IMR-90 (cell line): ENCODE results near the gene POLR3E. TPM values are rescaled to one million over a fixed set of nuclear protein-coding genes. Genes with fewer than 3 reads are reported as not detected.
A peak's percentile ranks its signal among the peaks of the same experiment; 100 is the strongest.

Experiments used
- ATAC-seq: fragments of 200-7000 bp; cut with Tn5 transposase; 2 replicates; pipeline ENCODE4 v1.9.1; 2020; ENCODE audit warnings: low read depth, mild to moderate bottlenecking, moderate library complexity
- BruUV-seq: library from RNA; stranded (reverse); fragments of 400-500 nt; replicated peaks from 2 replicates; lab custom pipeline; 2021; lab: Mats Ljungman, UMichigan
- CTCF ChIA-PET: fragments of 300-600 bp; formaldehyde crosslinking; extraction: SDS; loops from one replicate; lab custom pipeline; 2021; ENCODE audit warnings: antibody characterized with exemption; lab: Yijun Ruan, JAX
- POLR2A ChIA-PET: fragments of 300-600 bp; sonication (Branson Sonifier 250); formaldehyde crosslinking; loops from one replicate; lab custom pipeline; 2022; ENCODE audit warnings: antibody characterized with exemption; ENCODE audit not compliant: unreplicated experiment; lab: Charles Lee
- DNase-seq: peaks from one replicate; pipeline ENCODE4 v3.0.0; 2013
- H2AFZ ChIP-seq: replicated peaks from 2 replicates; pipeline ENCODE3; 2013; ENCODE audit warnings: low read length, mild to moderate bottlenecking; ENCODE audit not compliant: poor library complexity
- H2AK5ac ChIP-seq: 2 replicates; pipeline ENCODE4 v1.6.1; 2013; ENCODE audit warnings: low read depth, low read length, inconsistent platforms
- H2AK9ac ChIP-seq: replicated peaks from 2 replicates; pipeline ENCODE3; 2013; ENCODE audit warnings: mild to moderate bottlenecking, low read depth, low read length, moderate library complexity; ENCODE audit not compliant: poor library complexity
- H2BK120ac ChIP-seq: 2 replicates; pipeline ENCODE4 v1.6.1; 2013; ENCODE audit warnings: low read depth, low read length, inconsistent platforms
- H2BK15ac ChIP-seq: 3 replicates; pipeline ENCODE4 v1.6.1; 2013; ENCODE audit warnings: low read depth, low read length, inconsistent platforms
- H2BK20ac ChIP-seq: 2 replicates; pipeline ENCODE4 v1.6.1; 2013; ENCODE audit warnings: low read depth, mild to moderate bottlenecking, inconsistent platforms, low read length, moderate library complexity
- H2BK5ac ChIP-seq: 2 replicates; pipeline ENCODE4 v1.6.1; 2013; ENCODE audit warnings: mild to moderate bottlenecking, low read depth, low read length, inconsistent platforms; ENCODE audit not compliant: poor library complexity, severe bottlenecking
- H3K14ac ChIP-seq: replicated peaks from 2 replicates; pipeline ENCODE4 v1.6.1; 2013; ENCODE audit warnings: low read depth, low read length, inconsistent platforms
- H3K18ac ChIP-seq: 2 replicates; pipeline ENCODE4 v1.6.1; 2013; ENCODE audit warnings: low read depth, low read length, control low read depth
- H3K23ac ChIP-seq: 2 replicates; pipeline ENCODE4 v1.6.1; 2013; ENCODE audit warnings: low read depth, low read length, inconsistent platforms
- H3K27ac ChIP-seq: 2 replicates; pipeline ENCODE4 v1.5.1; 2013; ENCODE audit warnings: mild to moderate bottlenecking, control low read depth, low read length; ENCODE audit not compliant: insufficient read depth
- H3K27me3 ChIP-seq: 2 replicates; pipeline ENCODE4 v1.6.1; 2013; ENCODE audit warnings: low read length; ENCODE audit not compliant: control insufficient read depth, insufficient read depth
- H3K36me3 ChIP-seq: 2 replicates; pipeline ENCODE4 v1.6.1; 2013; ENCODE audit warnings: low read length, mixed read lengths; ENCODE audit not compliant: control insufficient read depth, insufficient read depth
- H3K4ac ChIP-seq: 2 replicates; pipeline ENCODE4 v1.6.1; 2013; ENCODE audit warnings: low read depth, low read length, inconsistent platforms
- H3K4me1 ChIP-seq: 2 replicates; pipeline ENCODE4 v1.6.1; 2013; ENCODE audit warnings: low read length, mixed read lengths; ENCODE audit not compliant: control insufficient read depth, insufficient read depth
- H3K4me2 ChIP-seq: 2 replicates; pipeline ENCODE4 v1.6.1; 2013; ENCODE audit warnings: low read depth, mild to moderate bottlenecking, control low read depth, low read length, moderate library complexity
- H3K4me3 ChIP-seq: 2 replicates; pipeline ENCODE4 v1.5.1; 2013; ENCODE audit warnings: low read depth, mild to moderate bottlenecking, control low read depth, low read length, moderate library complexity; ENCODE audit not compliant: insufficient read depth
- H3K56ac ChIP-seq: 2 replicates; pipeline ENCODE4 v1.6.1; 2013; ENCODE audit warnings: low read length, inconsistent platforms; ENCODE audit not compliant: insufficient read depth; ENCODE audit errors: extremely low read depth
- H3K79me1 ChIP-seq, 2 experiments: 2 replicates each; pipeline ENCODE4 v1.6.1; 2013; ENCODE audit warnings: low read length in 2 of 2, inconsistent platforms in 1 of 2, low read depth in 1 of 2
- H3K9ac ChIP-seq: 2 replicates; pipeline ENCODE4 v1.6.1; 2013; ENCODE audit warnings: low read depth, low read length, control low read depth
- H3K9me1 ChIP-seq: 2 replicates; pipeline ENCODE4 v1.6.1; 2013; ENCODE audit warnings: low read length, inconsistent platforms; ENCODE audit not compliant: insufficient read depth
- H3K9me3 ChIP-seq: 2 replicates; pipeline ENCODE4 v1.6.1; 2013; ENCODE audit warnings: low read length; ENCODE audit not compliant: control insufficient read depth, insufficient read depth
- H4K20me1 ChIP-seq: 2 replicates; pipeline ENCODE4 v1.6.1; 2013; ENCODE audit warnings: low read length, inconsistent platforms; ENCODE audit not compliant: insufficient read depth
- H4K5ac ChIP-seq: 2 replicates; pipeline ENCODE4 v1.6.1; 2013; ENCODE audit warnings: mild to moderate bottlenecking, low read depth, low read length, control low read depth
- H4K8ac ChIP-seq, 2 experiments: 2 replicates each; pipeline ENCODE4 v1.6.1; 2013; ENCODE audit warnings: low read depth in 2 of 2, low read length in 2 of 2, control low read depth in 1 of 2, inconsistent platforms in 1 of 2
- H4K91ac ChIP-seq: 2 replicates; pipeline ENCODE4 v1.6.1; 2013; ENCODE audit warnings: low read depth, low read length, inconsistent platforms; ENCODE audit not compliant: insufficient read depth
- BHLHE40 ChIP-seq: fragments of 150-350 bp; IDR thresholded peaks from 2 replicates; pipeline ENCODE4 v1.6.1; 2016; ENCODE audit warnings: mild to moderate bottlenecking, low read depth, low read length
- CEBPB ChIP-seq: IDR thresholded peaks from 2 replicates; pipeline ENCODE4 v1.6.1; 2012; ENCODE audit warnings: low read depth, low read length, improper control_type of control experiment
- CHD1 ChIP-seq: IDR thresholded peaks from 2 replicates; pipeline ENCODE4 v1.6.1; 2012; ENCODE audit warnings: low read depth, low read length, improper control_type of control experiment
- FOS ChIP-seq: fragments of 150-350 bp; IDR thresholded peaks from 2 replicates; pipeline ENCODE4 v1.6.1; 2016; ENCODE audit warnings: low read depth, low read length
- MAFK ChIP-seq: IDR thresholded peaks from 2 replicates; pipeline ENCODE4 v1.6.1; 2012; ENCODE audit warnings: low read depth, low read length, improper control_type of control experiment
- NFE2L2 ChIP-seq: fragments of 150-350 bp; IDR thresholded peaks from 2 replicates; pipeline ENCODE4 v1.6.1; 2016; ENCODE audit warnings: low read depth, mild to moderate bottlenecking, low read length
- POLR2A ChIP-seq: IDR thresholded peaks from 2 replicates; pipeline ENCODE4 v1.6.1; 2012; ENCODE audit warnings: mild to moderate bottlenecking, low read depth, low read length
- RAD21 ChIP-seq: IDR thresholded peaks from 2 replicates; pipeline ENCODE4 v1.6.1; 2012; ENCODE audit warnings: low read length, improper control_type of control experiment
- RCOR1 ChIP-seq: IDR thresholded peaks from 2 replicates; pipeline ENCODE4 v1.6.1; 2012; ENCODE audit warnings: mild to moderate bottlenecking, low read length, improper control_type of control experiment; ENCODE audit not compliant: insufficient replicate concordance
- RFX5 ChIP-seq: IDR thresholded peaks from 2 replicates; pipeline ENCODE4 v1.8.0; 2012; ENCODE audit warnings: low read depth, mild to moderate bottlenecking, low read length, moderate library complexity
- WGBS, 2 experiments: methylation state at CpG; one replicate each; pipeline versions ENCODE4 v1.1.5 to v1.1.7; 2013; ENCODE audit warnings: missing lambda C conversion rate in 2 of 2; ENCODE audit not compliant: insufficient read length in 1 of 2; ENCODE audit errors: extremely low coverage in 2 of 2; 5-methylcytosine and 5-hydroxymethylcytosine counted together
- dilution Hi-C: fragments of 300-500 bp; cut with HindIII; formaldehyde crosslinking; loops from one replicate; pipeline ENCODE4 v1.14.3; 2018; ENCODE audit warnings: low sequenced_read_pairs; ENCODE audit not compliant: unreplicated experiment
- in situ Hi-C: fragments of 300-500 bp; cut with MboI; formaldehyde crosslinking; loops from 3 replicates; pipeline ENCODE4 v1.14.3; 2019; ENCODE audit warnings: low sequenced_read_pairs, inconsistent platforms, mixed read lengths
- intact Hi-C: fragments of 100-400 bp; cut with micrococcal nuclease; formaldehyde crosslinking; loops from 2 replicates; pipeline ENCODE4 v1.10.0; 2022
- polyA plus RNA-seq, 3 experiments: library from polyadenylated mRNA; depleted of rRNA; stranded (reverse); fragments of >200 nt; gene quantifications; 2 replicates each; pipeline ENCODE4 v1.2.3, GENCODE V29; 2012; ENCODE audit warnings: low replicate concordance in 1 of 3
- total RNA-seq: library from RNA; depleted of rRNA; stranded (reverse); fragments of >200 nt; gene quantifications from 2 replicates; pipeline ENCODE4 v1.2.3, GENCODE V29; 2012
- TF ChIP-seq, protein P1 (sequence below): fragments of 150-350 bp; IDR thresholded peaks from 2 replicates; pipeline ENCODE4 v1.6.1; 2017; ENCODE audit warnings: mild to moderate bottlenecking, antibody characterized with exemption, low read length, low read depth
- TF ChIP-seq, protein P2 (sequence below): fragments of 150-350 bp; IDR thresholded peaks from 2 replicates; pipeline ENCODE4 v1.6.1; 2016; ENCODE audit warnings: low read depth, mild to moderate bottlenecking, low read length, moderate library complexity, borderline replicate concordance
- TF ChIP-seq, protein P3 (sequence below): conservative IDR thresholded peaks from 2 replicates; pipeline ENCODE4 v1.5.1; 2012; ENCODE audit warnings: mild to moderate bottlenecking, low read depth, low read length, improper control_type of control experiment

The POLR3E gene
- total and polyA plus RNA-seq, 2 of the 4 experiments (the other 2 are of a cell fraction), result 19.9 to 46.0 TPM

DNA sequence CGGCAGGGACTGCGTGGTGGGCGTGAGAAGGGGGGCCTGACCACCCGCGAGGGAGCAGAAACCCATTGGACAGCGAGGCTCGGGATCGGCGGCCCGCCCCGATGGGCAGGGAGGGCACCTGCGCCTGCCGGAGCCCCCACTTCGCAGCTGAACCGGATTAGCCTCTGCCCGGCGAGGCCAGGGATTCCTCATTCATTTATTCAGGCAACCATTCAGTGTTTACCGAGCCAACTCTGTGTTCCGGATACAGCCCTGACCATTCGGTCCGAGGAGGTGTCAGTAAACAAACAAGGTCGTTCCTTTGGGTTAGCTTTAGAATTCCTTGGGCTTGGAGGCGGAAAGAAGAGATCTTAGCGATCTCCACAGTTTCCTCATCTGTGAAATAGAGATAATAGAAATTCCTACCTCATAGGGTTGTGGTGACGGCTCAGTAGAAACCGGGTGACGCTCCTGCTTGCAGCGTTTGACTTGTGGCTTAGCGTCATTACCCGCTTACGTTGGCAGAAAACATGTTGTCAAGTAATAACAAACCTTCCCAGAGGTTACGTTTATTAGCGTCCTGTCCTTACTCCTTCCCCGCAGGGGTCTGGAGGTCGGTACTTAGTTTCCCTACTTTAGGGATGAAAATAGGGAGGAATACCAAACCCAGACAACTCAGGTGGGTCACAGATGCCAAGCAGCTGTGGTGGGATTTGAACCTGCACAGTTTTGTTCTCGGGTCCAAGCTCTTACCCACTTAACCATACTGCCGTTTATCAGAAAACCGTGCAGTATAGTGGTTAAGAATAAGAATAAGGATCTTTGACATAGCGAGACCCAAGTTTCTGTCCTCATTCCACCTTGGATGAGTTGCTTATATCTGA is 893 bp downstream of the POLR3E start:
- 0% methylated on average over 4 of the region's 39 CpGs; no CpG with 5 or more reads in 1 of the 2 experiments for WGBS, 2 experiments
- H4K20me1 ChIP-seq, result peaks cover 47% of the 10 kb centered on the region
- H2AK9ac ChIP-seq, result peak overlapping the region; percentile 98
- intact Hi-C loops, result loop anchor here (1.0 to 10.0 kb wide), 5 partner anchors 92 to 296 kb away; partner anchors contain the start of genes EEF2K and PDZD9
- H2AK5ac ChIP-seq, result peak overlapping the region; percentile 44
- H3K9me1 ChIP-seq, result peaks cover 2% of the 10 kb centered on the region; the same call in 1 of the 2 replicates
- peak overlapping the region; percentile 22; the same call in 1 of the 2 replicates for H3K23ac ChIP-seq
- in situ Hi-C loops, result loop anchor here (5.0 to 10.0 kb wide), 2 partner anchors 96 to 293 kb away; partner anchors contain the start of genes MOSMO and PDZD9
- H3K9me3 ChIP-seq, result no peaks in the 10 kb centered on the region
- ChIA-PET CTCF (interaction anchor here (1.2 kb wide), 1 partner anchor 92 kb away, joined by 3 read pairs; the partner anchor contains the start of gene EEF2K), POLR2A (no interaction called here)
- no peak overlapping the region for H2BK20ac ChIP-seq
- peak overlapping the region; percentile 72 for H3K9ac ChIP-seq
- H4K91ac ChIP-seq, result 0 out of 2 replicates have a peak overlapping the region, but pooled peaks have one; percentile 34
- no peak overlapping the region for H2BK15ac ChIP-seq
- peak overlapping the region; percentile 67 for H3K4me3 ChIP-seq
- peak overlapping the region; percentile 80 for H3K27ac ChIP-seq
- ATAC-seq (peak; percentile 53), DNase-seq (peak; percentile 98)
- H4K8ac ChIP-seq, result peak overlapping the region in 1 of 2 experiments; percentile 78; a peak in 2 of 4 replicates
- H2BK120ac ChIP-seq, result no peak overlapping the region
- peak overlapping the region; percentile 61 for H3K56ac ChIP-seq
- H2BK5ac ChIP-seq, result peak overlapping the region; percentile 71
- dilution Hi-C loops, result no loop called here
- H3K36me3 ChIP-seq, result peaks cover 7% of the 10 kb centered on the region; the same call in 1 of the 2 replicates
- peak overlapping the region; percentile 30; the same call in 1 of the 2 replicates for H3K14ac ChIP-seq
- H3K79me1 ChIP-seq, result peaks cover 3 to 49% of the 10 kb centered on the region in 2 experiments; a peak in 2 of 4 replicates
- no peak overlapping the region for H4K5ac ChIP-seq
- peak overlapping the region; percentile 94 for H2AFZ ChIP-seq
- H3K4me2 ChIP-seq, result peak overlapping the region; percentile 91
- TSS peak; percentile 98 for BruUV-seq
- no peaks in the 10 kb centered on the region for H3K27me3 ChIP-seq
- no peak overlapping the region for H3K18ac ChIP-seq
- H3K4ac ChIP-seq, result peak overlapping the region; percentile 82
- H3K4me1 ChIP-seq, result peaks cover 2% of the 10 kb centered on the region; the same call in 1 of the 2 replicates
- TF ChIP-seq FOS (peak; percentile 93), NFE2L2 (peak; percentile 7; the same call in 1 of the 2 replicates), RCOR1 (peak; percentile 35), RFX5 (no peak), CEBPB (no peak), RAD21 (no peak), BHLHE40 (no peak; the same call in 1 of the 2 replicates), MAFK (peak; percentile 82), CHD1 (no peak), POLR2A (peak; percentile 70)
- TF ChIP-seq, protein P1, sequence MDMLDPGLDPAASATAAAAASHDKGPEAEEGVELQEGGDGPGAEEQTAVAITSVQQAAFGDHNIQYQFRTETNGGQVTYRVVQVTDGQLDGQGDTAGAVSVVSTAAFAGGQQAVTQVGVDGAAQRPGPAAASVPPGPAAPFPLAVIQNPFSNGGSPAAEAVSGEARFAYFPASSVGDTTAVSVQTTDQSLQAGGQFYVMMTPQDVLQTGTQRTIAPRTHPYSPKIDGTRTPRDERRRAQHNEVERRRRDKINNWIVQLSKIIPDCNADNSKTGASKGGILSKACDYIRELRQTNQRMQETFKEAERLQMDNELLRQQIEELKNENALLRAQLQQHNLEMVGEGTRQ, result no peak; the same call in 1 of the 2 replicates
- TF ChIP-seq, protein P2, sequence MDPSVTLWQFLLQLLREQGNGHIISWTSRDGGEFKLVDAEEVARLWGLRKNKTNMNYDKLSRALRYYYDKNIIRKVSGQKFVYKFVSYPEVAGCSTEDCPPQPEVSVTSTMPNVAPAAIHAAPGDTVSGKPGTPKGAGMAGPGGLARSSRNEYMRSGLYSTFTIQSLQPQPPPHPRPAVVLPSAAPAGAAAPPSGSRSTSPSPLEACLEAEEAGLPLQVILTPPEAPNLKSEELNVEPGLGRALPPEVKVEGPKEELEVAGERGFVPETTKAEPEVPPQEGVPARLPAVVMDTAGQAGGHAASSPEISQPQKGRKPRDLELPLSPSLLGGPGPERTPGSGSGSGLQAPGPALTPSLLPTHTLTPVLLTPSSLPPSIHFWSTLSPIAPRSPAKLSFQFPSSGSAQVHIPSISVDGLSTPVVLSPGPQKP, result no peak
- TF ChIP-seq, protein P3, sequence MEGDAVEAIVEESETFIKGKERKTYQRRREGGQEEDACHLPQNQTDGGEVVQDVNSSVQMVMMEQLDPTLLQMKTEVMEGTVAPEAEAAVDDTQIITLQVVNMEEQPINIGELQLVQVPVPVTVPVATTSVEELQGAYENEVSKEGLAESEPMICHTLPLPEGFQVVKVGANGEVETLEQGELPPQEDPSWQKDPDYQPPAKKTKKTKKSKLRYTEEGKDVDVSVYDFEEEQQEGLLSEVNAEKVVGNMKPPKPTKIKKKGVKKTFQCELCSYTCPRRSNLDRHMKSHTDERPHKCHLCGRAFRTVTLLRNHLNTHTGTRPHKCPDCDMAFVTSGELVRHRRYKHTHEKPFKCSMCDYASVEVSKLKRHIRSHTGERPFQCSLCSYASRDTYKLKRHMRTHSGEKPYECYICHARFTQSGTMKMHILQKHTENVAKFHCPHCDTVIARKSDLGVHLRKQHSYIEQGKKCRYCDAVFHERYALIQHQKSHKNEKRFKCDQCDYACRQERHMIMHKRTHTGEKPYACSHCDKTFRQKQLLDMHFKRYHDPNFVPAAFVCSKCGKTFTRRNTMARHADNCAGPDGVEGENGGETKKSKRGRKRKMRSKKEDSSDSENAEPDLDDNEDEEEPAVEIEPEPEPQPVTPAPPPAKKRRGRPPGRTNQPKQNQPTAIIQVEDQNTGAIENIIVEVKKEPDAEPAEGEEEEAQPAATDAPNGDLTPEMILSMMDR, result no peak
